H1 (cell line): ENCODE data around the gene CAPN14. TPM values are rescaled to one million over a fixed set of nuclear protein-coding genes. Genes with fewer than 3 reads are reported as not detected.

Experiments used
- CBX8 ChIP-seq: fragments of 300-800, 300-1000 bp; sonication (generic); IDR thresholded peaks from 2 replicates; pipeline ENCODE4 v1.7.1; 2016; ENCODE audit warnings: low read depth, low read length, borderline replicate concordance
- GABPA ChIP-seq: IDR thresholded peaks from 2 replicates; pipeline ENCODE4 v1.6.1; 2011; ENCODE audit warnings: mild to moderate bottlenecking, low read length, moderate library complexity, borderline replicate concordance; ENCODE audit not compliant: insufficient read depth
- POLR2AphosphoS5 ChIP-seq: IDR thresholded peaks from 2 replicates; pipeline ENCODE4 v1.6.1; 2011; ENCODE audit warnings: low read depth, low read length
- SAP30 ChIP-seq: fragments of 300-600 bp; sonication (generic); IDR thresholded peaks from 2 replicates; pipeline ENCODE4 v1.7.1; 2012; ENCODE audit warnings: low read length, moderate library complexity, mild to moderate bottlenecking, inconsistent platforms; ENCODE audit not compliant: insufficient read depth, insufficient replicate concordance
- SIX5 ChIP-seq: IDR thresholded peaks from 2 replicates; pipeline ENCODE4 v1.6.1; 2011; ENCODE audit warnings: mild to moderate bottlenecking, low read depth, low read length
- polyA plus RNA-seq, 7 experiments: library from polyadenylated mRNA; depleted of rRNA in 3 of 7; stranded (reverse) in 5 of 7; unstranded in 2 of 7; fragments of >200 nt in 5 of 7; fragments of 200-250 nt in 2 of 7; gene quantifications; 1 replicate in 5 of 7; 2 replicates in 1 of 7; 4 replicates in 1 of 7; pipeline versions ENCODE4 v1.2.1 to v1.2.3, GENCODE V29; 2011 to 2013; ENCODE audit warnings: missing spikeins in 2 of 7, mixed read lengths in 2 of 7
- total RNA-seq: library from RNA; stranded (reverse); fragmentation: NEBNext Ultra II Directional; extraction: Animal tissue kit (Norgen Biotek cat#: 25700); gene quantifications from 2 replicates; pipeline ENCODE4 v1.2.1, GENCODE V29; 2021
- TF ChIP-seq, protein P1 (sequence below): fragments of 300-600 bp; sonication (generic); IDR thresholded peaks from 2 replicates; pipeline ENCODE4 v1.7.1; 2012; ENCODE audit warnings: low read length, moderate library complexity, mild to moderate bottlenecking, inconsistent platforms; ENCODE audit not compliant: insufficient replicate concordance

The CAPN14 gene
- total and polyA plus RNA-seq, 2 of the 8 experiments (the other 6 are each of a cell fraction or from before 2014, with no cell fraction given) = 0.07 TPM; not detected in 1

DNA sequence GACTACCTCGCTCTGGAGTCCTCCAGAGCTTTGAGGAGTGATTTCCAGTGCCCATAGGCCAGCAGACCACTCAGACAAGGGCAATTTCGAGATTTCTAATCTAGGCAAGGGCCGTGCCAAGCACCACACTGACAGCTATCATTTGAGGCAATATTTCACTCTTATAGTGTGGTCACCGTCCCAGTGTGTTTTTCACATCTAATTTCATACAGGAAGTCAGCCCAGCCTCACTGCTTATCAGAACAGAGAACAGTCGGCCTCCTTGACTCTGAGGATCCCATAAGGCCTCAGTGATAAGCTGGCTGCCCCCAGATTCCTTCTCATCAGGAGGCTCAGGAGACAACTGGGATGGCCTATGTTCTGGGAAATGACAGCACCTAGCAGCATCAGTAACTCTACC, 581 bp downstream of the CAPN14 start (continued):
- TF ChIP-seq, protein P1, sequence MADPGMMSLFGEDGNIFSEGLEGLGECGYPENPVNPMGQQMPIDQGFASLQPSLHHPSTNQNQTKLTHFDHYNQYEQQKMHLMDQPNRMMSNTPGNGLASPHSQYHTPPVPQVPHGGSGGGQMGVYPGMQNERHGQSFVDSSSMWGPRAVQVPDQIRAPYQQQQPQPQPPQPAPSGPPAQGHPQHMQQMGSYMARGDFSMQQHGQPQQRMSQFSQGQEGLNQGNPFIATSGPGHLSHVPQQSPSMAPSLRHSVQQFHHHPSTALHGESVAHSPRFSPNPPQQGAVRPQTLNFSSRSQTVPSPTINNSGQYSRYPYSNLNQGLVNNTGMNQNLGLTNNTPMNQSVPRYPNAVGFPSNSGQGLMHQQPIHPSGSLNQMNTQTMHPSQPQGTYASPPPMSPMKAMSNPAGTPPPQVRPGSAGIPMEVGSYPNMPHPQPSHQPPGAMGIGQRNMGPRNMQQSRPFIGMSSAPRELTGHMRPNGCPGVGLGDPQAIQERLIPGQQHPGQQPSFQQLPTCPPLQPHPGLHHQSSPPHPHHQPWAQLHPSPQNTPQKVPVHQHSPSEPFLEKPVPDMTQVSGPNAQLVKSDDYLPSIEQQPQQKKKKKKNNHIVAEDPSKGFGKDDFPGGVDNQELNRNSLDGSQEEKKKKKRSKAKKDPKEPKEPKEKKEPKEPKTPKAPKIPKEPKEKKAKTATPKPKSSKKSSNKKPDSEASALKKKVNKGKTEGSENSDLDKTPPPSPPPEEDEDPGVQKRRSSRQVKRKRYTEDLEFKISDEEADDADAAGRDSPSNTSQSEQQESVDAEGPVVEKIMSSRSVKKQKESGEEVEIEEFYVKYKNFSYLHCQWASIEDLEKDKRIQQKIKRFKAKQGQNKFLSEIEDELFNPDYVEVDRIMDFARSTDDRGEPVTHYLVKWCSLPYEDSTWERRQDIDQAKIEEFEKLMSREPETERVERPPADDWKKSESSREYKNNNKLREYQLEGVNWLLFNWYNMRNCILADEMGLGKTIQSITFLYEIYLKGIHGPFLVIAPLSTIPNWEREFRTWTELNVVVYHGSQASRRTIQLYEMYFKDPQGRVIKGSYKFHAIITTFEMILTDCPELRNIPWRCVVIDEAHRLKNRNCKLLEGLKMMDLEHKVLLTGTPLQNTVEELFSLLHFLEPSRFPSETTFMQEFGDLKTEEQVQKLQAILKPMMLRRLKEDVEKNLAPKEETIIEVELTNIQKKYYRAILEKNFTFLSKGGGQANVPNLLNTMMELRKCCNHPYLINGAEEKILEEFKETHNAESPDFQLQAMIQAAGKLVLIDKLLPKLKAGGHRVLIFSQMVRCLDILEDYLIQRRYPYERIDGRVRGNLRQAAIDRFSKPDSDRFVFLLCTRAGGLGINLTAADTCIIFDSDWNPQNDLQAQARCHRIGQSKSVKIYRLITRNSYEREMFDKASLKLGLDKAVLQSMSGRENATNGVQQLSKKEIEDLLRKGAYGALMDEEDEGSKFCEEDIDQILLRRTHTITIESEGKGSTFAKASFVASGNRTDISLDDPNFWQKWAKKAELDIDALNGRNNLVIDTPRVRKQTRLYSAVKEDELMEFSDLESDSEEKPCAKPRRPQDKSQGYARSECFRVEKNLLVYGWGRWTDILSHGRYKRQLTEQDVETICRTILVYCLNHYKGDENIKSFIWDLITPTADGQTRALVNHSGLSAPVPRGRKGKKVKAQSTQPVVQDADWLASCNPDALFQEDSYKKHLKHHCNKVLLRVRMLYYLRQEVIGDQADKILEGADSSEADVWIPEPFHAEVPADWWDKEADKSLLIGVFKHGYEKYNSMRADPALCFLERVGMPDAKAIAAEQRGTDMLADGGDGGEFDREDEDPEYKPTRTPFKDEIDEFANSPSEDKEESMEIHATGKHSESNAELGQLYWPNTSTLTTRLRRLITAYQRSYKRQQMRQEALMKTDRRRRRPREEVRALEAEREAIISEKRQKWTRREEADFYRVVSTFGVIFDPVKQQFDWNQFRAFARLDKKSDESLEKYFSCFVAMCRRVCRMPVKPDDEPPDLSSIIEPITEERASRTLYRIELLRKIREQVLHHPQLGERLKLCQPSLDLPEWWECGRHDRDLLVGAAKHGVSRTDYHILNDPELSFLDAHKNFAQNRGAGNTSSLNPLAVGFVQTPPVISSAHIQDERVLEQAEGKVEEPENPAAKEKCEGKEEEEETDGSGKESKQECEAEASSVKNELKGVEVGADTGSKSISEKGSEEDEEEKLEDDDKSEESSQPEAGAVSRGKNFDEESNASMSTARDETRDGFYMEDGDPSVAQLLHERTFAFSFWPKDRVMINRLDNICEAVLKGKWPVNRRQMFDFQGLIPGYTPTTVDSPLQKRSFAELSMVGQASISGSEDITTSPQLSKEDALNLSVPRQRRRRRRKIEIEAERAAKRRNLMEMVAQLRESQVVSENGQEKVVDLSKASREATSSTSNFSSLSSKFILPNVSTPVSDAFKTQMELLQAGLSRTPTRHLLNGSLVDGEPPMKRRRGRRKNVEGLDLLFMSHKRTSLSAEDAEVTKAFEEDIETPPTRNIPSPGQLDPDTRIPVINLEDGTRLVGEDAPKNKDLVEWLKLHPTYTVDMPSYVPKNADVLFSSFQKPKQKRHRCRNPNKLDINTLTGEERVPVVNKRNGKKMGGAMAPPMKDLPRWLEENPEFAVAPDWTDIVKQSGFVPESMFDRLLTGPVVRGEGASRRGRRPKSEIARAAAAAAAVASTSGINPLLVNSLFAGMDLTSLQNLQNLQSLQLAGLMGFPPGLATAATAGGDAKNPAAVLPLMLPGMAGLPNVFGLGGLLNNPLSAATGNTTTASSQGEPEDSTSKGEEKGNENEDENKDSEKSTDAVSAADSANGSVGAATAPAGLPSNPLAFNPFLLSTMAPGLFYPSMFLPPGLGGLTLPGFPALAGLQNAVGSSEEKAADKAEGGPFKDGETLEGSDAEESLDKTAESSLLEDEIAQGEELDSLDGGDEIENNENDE = no peak
- TF ChIP-seq GABPA (no peak), CBX8 (no peak), POLR2AphosphoS5 (no peak), SAP30 (no peak), SIX5 (no peak)
